GM12865 (cell line): Measurements from ENCODE around the gene TBXAS1.

Experiments used
- DNase-seq: peaks from one replicate; pipeline ENCODE4 v3.0.0; 2010; ENCODE audit warnings: low read depth
- H3K4me3 ChIP-seq: 2 replicates; pipeline ENCODE4 v1.5.1; 2011; ENCODE audit warnings: mild to moderate bottlenecking, low read depth, low read length, control low read depth
- CTCF ChIP-seq: IDR thresholded peaks from 2 replicates; pipeline ENCODE4 v1.5.1; 2011; ENCODE audit warnings: low read length, control low read depth, low read depth, inconsistent platforms; ENCODE audit not compliant: insufficient read depth; ENCODE audit errors: missing control alignments

TBXAS1 gene

GRCh38 chr7:140003913-140004382, 174.9 kb downstream of the TBXAS1 start:
- peak; percentile 75 for DNase-seq
- H3K4me3 ChIP-seq = no peak overlapping the region

GRCh38 chr7:140004672-140005071, 175.6 kb downstream of the TBXAS1 start:
- no peak overlapping the region for H3K4me3 ChIP-seq
- DNase-seq = no peak
- no peak for TF ChIP-seq CTCF

More at GRCh38 chr7:140003913-140004382, 174.9 kb downstream of the TBXAS1 start:
- TF ChIP-seq CTCF = peak; percentile 44

- DNase-seq = no peak
- no peak for TF ChIP-seq CTCF
- H3K4me3 ChIP-seq = no peak overlapping the region
Measured at GRCh38 chr7:140005341-140005740, 176.3 kb downstream of the TBXAS1 start.

GRCh38 chr7:140005754-140006503, 176.9 kb downstream of the TBXAS1 start:
- H3K4me3 ChIP-seq = no peak overlapping the region
- TF ChIP-seq CTCF = peak; percentile 31
- peak; percentile 13 for DNase-seq

- no peak for TF ChIP-seq CTCF
- no peak for DNase-seq
- no peak overlapping the region for H3K4me3 ChIP-seq
Measured at GRCh38 chr7:140006600-140006999, 177.5 kb downstream of the TBXAS1 start.

- no peak for DNase-seq
- no peak for TF ChIP-seq CTCF
- H3K4me3 ChIP-seq = no peak overlapping the region
Measured at GRCh38 chr7:140007051-140007690, 178.1 kb downstream of the TBXAS1 start.
